ENCODE data around the gene PTPRO. TPM values are rescaled to one million over a fixed set of nuclear protein-coding genes. Genes with fewer than 3 reads are reported as not detected.
A peak's percentile ranks its signal among the peaks of the same experiment; 100 is the strongest.

The PTPRO gene
- polyA plus RNA-seq, 1 donor (not counting 4 experiments of a cell fraction or from before 2014, with no cell fraction given), result 0.17 TPM

DNA sequence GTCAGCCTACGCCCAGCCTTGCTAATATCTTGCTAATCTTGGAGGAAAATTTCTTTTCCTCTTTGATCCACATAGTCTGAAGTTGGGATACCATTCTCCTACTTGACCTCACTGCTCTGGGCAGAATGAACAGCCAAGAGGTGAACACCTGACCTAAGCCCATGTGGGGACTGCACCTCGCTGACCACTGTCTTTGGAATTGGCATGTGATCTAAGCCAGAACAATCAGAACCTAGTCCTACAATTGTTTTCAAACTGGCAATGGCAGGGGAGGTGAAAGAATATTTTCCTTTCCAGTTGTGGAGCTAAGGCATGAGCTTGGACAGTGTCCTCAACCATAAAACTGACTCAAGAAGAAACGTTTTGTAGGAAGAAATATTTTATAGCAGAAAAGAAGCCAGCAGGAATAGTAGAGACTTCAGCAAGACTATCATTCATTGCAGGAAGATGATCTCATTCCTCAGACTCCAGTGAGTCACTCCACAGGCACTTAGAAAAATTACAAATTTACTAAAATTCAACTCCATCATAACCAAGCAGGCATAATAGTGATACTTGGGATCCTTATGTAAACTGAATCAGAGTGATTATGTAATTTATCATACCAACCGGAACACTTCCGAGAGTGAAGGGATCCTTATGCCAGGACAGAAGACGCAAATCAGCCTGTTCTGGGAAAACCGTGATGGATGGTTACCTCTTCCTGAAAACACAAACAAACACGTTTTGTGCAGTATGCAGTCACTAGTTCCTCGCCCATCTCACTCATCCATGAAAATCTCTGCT is 14.7 kb downstream of the PTPRO start:
- H4K20me1 ChIP-seq (ENCODE audit: control insufficient read depth, extremely low read depth, insufficient read depth, low read length), result no peaks in the 10 kb centered on the region
- H3K9ac ChIP-seq (ENCODE audit: control insufficient read depth, extremely low read depth, insufficient read depth, low read length), result no peak overlapping the region
- FAIRE-seq (peak; percentile 71), DNase-seq (ENCODE audit: low read depth, low spot score) (peak; percentile 32)
- H3K4me3 ChIP-seq (ENCODE audit: control insufficient read depth in 2 of 3, extremely low read depth in 1 of 3, insufficient read depth in 2 of 3, low read depth in 1 of 3, low read length in 3 of 3), result no peak overlapping the region
- H3K79me2 ChIP-seq (ENCODE audit: control insufficient read depth, insufficient read depth, low read length), result no peaks in the 10 kb centered on the region
- no peaks in the 10 kb centered on the region for H3K27me3 ChIP-seq (ENCODE audit: control insufficient read depth, extremely low read depth, insufficient read depth, low read length)
- TF ChIP-seq, protein P1, sequence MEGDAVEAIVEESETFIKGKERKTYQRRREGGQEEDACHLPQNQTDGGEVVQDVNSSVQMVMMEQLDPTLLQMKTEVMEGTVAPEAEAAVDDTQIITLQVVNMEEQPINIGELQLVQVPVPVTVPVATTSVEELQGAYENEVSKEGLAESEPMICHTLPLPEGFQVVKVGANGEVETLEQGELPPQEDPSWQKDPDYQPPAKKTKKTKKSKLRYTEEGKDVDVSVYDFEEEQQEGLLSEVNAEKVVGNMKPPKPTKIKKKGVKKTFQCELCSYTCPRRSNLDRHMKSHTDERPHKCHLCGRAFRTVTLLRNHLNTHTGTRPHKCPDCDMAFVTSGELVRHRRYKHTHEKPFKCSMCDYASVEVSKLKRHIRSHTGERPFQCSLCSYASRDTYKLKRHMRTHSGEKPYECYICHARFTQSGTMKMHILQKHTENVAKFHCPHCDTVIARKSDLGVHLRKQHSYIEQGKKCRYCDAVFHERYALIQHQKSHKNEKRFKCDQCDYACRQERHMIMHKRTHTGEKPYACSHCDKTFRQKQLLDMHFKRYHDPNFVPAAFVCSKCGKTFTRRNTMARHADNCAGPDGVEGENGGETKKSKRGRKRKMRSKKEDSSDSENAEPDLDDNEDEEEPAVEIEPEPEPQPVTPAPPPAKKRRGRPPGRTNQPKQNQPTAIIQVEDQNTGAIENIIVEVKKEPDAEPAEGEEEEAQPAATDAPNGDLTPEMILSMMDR (optimal IDR thresholded peaks at IDR 0.05 in 1 of 3, IDR thresholded peaks at IDR 0.05 in 1 of 3, conservative IDR thresholded peaks at IDR 0.05 in 1 of 3; ENCODE audit: extremely low read depth in 1 of 3, insufficient read depth in 2 of 3, low read length in 3 of 3), result no peak
- no peak for TF ChIP-seq EZH2 (IDR thresholded peaks at IDR 0.05; ENCODE audit: low read length)
- no peak overlapping the region for H3K27ac ChIP-seq (ENCODE audit: control insufficient read depth, insufficient read depth, low read length)
- no peaks in the 10 kb centered on the region for H3K9me3 ChIP-seq (ENCODE audit: control insufficient read depth, low read depth, low read length)
- H2AFZ ChIP-seq (ENCODE audit: control insufficient read depth, low read length), result peak overlapping the region; percentile 27
- no peaks in the 10 kb centered on the region for H3K9me1 ChIP-seq (ENCODE audit: control insufficient read depth, extremely low read depth, insufficient read depth, low read length)
- H3K4me2 ChIP-seq (ENCODE audit: control insufficient read depth, extremely low read depth, insufficient read depth, low read depth, low read length), result peak overlapping the region; percentile 23
- H3K36me3 ChIP-seq (ENCODE audit: control insufficient read depth in 2 of 2, extremely low read depth in 1 of 2, insufficient read depth in 2 of 2, low read length in 2 of 2), result no peaks in the 10 kb centered on the region
- dilution Hi-C loops (cut with MboI; ENCODE audit: extremely low pct_ligation_motif_present, low sequenced_read_pairs), result no loop called here
- peaks cover 6% of the 10 kb centered on the region for H3K4me1 ChIP-seq (ENCODE audit: control insufficient read depth, extremely low read depth, insufficient read depth, low read length)

DNA sequence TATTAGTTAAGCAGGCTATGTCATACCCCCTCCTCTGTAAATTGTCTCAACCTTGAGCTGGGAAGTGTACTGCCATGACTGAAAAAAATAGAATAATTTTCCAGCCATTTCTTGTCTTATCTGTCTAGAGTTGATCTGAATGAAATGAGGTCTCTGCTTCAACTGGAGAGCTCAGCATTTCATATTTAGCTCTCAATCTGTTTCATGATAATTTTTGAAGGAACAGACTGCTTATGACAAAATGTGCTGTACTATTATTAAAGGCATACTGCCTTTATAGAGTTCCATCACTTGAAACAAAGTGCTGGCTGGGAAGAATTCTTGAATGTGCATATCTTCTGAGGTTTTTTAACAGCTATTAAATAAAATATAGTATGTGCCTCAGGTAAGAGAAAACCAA is 19.1 kb downstream of the PTPRO start:
- Histone ChIP-seq H4K20me1 (ENCODE audit: control insufficient read depth, extremely low read depth, insufficient read depth, low read length) (no peaks in the 10 kb centered on the region), H3K9me1 (ENCODE audit: control insufficient read depth, extremely low read depth, insufficient read depth, low read length) (no peaks in the 10 kb centered on the region), H3K27me3 (ENCODE audit: control insufficient read depth, extremely low read depth, insufficient read depth, low read length) (no peaks in the 10 kb centered on the region), H3K79me2 (ENCODE audit: control insufficient read depth, insufficient read depth, low read length) (no peaks in the 10 kb centered on the region), H3K27ac (ENCODE audit: control insufficient read depth, insufficient read depth, low read length) (no peak overlapping the region), H3K4me2 (ENCODE audit: control insufficient read depth, extremely low read depth, insufficient read depth, low read depth, low read length) (no peak overlapping the region), H3K4me3 (ENCODE audit: control insufficient read depth in 2 of 3, extremely low read depth in 1 of 3, insufficient read depth in 2 of 3, low read depth in 1 of 3, low read length in 3 of 3) (no peak overlapping the region), H3K36me3 (ENCODE audit: control insufficient read depth in 2 of 2, extremely low read depth in 1 of 2, insufficient read depth in 2 of 2, low read length in 2 of 2) (no peaks in the 10 kb centered on the region), H3K9ac (ENCODE audit: control insufficient read depth, extremely low read depth, insufficient read depth, low read length) (no peak overlapping the region), H2AFZ (ENCODE audit: control insufficient read depth, low read length) (no peak overlapping the region), H3K9me3 (ENCODE audit: control insufficient read depth, low read depth, low read length) (no peaks in the 10 kb centered on the region), H3K4me1 (ENCODE audit: control insufficient read depth, extremely low read depth, insufficient read depth, low read length) (peaks cover 6% of the 10 kb centered on the region)
- dilution Hi-C loops (cut with MboI; ENCODE audit: extremely low pct_ligation_motif_present, low sequenced_read_pairs), result no loop called here
- DNase-seq (ENCODE audit: low read depth, low spot score) (no peak), FAIRE-seq (no peak)
- TF ChIP-seq, protein P1 (optimal IDR thresholded peaks at IDR 0.05 in 1 of 3, IDR thresholded peaks at IDR 0.05 in 1 of 3, conservative IDR thresholded peaks at IDR 0.05 in 1 of 3; ENCODE audit: extremely low read depth in 1 of 3, insufficient read depth in 2 of 3, low read length in 3 of 3), result no peak
- TF ChIP-seq EZH2 (IDR thresholded peaks at IDR 0.05; ENCODE audit: low read length), result no peak

All from keratinocyte (primary cell).